HuH-7.5 (cell line): ENCODE measurements around the gene IRGM.
A peak's percentile ranks its signal among the peaks of the same experiment; 100 is the strongest.
"Not testable (repeated sequence)": the region's sequence is repeated elsewhere in the genome, so short reads cannot be mapped to it uniquely, and the experiment has no call there.

Experiments
- DNase-seq: peaks from one replicate; pipeline ENCODE4 v3.0.0; 2011; ENCODE audit warnings: low spot score

The IRGM gene, protein sequence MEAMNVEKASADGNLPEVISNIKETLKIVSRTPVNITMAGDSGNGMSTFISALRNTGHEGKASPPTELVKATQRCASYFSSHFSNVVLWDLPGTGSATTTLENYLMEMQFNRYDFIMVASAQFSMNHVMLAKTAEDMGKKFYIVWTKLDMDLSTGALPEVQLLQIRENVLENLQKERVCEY

DNA sequence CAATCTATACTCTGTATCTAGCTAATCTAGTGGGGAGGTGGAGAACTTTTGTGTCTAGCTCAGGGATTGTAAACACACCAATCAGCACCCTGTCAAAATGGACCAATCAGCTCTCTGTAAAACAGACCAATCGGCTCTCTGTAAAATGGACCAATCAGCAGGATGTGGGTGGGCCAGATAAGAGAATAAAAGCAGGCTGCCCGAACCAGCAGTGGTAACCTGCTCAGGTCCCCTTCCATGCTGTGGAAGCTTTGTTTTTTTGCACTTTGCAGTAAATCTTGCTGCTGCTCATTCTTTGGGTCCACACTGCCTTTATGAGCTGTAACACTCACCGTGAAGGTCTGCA, at the start of gene IRGM:
TSS of gene IRGM (plus strand) at position 214 of the 346 bp plus-strand sequence. CDS start 1,603 bp downstream, outside the sequence.
- not testable (repeated sequence) for DNase-seq

DNA sequence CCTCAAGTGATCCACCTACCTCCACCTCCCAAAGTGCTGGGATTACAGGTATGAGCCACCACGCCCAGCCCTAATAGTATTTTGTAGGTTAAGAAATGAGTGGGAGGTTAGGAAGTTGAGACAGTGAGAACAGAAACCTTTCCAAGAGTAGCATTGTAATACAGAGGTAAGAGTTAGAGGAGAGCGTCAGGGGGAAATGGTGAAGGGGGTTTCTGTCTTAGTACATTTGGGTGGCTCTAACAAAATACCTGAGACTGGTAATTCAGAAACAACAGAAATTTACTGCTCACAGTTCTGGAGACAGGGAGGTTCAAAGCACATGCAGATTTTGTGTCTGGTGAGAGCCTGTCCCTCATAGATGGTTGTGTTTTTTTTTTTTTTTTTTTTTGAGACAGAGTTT, 48.9 kb upstream of the IRGM start:
- DNase-seq: no peak

DNA sequence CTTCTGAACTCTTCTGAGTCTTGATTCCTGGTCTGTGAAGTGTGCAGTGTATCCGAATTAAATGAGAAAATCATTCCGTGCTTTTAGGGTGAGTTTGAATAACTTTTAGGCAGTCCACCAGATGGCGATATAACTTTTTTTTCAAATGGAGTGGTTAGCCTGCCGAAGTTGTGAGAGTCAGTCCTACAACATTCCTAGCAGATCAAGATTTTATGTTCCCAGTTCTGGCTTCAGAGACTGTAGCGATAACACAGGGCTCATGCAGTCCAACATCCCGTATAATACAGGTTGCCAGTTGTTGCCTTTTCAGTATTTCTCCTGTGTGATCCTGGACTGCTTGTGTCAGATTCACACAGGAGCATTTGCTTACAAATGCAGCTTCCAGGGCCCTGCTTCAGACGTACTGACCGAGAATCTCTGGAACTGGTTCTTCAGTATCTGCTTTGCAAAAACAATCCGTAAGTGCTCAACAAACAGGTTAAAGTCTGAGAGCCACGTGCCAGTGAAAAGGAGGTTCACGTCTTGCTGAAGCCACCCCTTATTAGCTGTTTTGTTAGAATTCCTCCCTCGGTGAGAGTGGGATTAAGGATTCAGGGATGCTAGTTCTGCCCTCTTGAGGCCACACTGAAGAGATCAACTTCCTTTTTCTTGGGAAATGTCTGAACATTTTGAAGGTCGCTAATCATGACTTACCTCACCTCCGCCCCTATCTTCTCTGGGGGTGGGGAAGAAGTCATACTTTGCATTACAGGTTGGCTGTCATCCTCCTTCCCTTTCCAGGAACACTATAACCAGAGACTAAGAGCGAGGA, 45.0 kb upstream of the IRGM start:
- DNase-seq: peak; percentile 30

DNA sequence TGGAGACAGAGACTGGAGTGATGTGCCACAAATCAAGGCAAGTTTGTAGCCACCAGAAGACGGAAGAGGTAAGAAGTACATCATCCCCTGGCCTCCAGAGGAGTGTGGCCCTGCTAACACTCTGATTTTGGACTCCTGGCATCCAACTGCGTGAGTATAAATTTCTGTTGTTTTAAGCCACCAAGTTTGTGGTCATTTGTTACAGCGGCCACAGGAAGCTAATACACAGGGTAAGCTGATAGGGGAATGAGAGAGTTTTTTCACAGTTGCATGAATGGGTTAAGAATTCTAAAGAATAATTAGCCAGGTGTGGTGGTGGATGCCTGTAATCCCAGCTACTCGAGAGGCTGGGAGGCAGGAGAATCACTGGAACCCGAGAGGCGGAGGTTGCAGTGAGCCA, 41.9 kb upstream of the IRGM start:
- DNase-seq: no peak

DNA sequence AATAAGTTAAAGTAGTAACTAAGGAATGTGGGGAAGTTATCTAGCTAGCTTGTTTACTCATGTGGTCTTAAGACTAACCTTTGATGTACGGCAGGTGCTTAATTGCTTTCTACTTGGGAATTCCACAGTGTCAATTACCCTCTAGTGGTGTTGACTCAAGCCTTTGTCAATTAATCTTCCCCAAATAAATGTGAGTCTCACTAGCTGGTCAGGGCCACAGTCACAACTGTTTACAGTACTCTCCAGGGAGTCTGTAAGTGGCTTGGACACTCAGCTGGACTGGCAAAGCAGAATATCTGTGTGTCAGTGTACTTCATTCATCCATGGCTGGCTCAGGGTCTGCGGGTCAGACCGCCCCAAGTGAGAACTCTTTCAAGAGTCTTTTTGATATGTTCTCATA, 37.0 kb upstream of the IRGM start:
- DNase-seq: no peak

DNA sequence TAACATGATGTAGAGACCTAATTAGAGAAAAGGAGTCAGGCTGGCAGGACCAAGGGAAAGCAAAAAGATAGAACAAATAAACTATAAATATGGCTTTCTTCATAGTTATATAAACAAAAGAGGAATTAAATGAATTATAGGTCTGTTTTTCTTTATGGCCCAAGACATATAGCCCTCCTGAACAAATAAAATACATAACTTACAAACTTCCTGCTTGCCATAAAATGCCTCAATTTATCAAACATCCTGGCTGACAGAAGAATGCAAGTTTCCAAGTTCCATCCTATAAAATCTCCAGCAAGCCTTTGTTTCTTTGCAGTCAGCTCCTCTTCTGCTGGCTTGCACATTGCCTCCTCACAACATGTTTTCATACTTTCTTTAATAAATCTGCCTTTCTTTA, 31.3 kb upstream of the IRGM start:
- DNase-seq: no peak

DNA sequence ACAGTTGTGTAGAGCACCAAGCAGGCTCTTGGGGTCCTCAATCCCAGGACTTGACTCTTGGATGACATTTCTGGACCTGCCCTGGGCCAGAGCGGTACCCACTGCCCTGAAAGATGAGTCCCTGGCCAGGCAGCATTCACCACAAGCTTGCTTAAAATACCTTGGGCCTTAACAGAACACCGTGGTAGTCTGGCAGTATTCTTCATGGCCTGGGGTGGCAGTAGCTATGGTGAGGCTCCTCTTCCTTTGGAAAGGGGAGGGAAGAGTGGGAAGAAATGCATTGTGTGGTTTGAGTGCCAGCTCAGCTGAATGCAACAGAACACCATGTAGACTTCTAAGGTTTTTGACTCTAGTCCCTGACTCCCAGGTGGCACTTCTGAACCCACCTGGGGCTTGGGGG, 29.4 kb upstream of the IRGM start:
- DNase-seq: no peak

DNA sequence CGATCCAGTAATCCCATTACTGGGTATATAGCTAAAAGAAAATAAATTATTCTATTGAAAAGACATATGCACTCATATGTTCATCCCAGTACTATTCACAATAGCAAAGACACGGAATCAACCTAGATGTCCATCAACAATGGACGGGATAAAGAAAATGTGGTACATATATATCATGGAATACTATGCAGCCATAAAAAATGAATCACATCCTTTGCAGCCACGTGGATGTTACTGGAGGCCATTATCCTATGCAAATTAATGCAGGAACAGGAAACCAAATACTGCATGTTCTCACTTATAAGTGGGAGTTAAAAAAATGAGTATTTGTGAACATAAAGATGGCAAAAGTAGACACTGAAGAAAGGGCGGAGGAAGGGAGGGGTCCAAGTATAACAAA, 16.6 kb upstream of the IRGM start:
- no peak for DNase-seq

DNA sequence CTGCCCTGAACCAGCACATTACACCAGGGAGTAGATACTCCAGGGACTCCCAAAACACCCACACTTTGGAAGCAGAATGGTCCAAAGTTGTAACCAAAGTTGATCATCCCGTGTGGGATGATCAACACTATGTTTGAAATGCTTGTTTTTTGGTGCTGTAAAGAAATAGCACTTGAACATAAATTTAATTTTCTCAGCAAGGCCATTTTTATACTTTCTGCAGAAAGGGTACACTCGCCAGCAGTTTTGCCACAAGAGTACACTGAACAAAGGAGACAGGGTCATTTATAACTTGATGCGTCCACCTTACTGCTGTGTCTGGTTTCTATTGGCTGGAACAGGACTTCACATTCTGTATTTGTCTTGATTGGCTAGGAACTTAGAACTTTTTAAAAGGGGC, 14.5 kb upstream of the IRGM start:
- DNase-seq: not testable (repeated sequence)

DNA sequence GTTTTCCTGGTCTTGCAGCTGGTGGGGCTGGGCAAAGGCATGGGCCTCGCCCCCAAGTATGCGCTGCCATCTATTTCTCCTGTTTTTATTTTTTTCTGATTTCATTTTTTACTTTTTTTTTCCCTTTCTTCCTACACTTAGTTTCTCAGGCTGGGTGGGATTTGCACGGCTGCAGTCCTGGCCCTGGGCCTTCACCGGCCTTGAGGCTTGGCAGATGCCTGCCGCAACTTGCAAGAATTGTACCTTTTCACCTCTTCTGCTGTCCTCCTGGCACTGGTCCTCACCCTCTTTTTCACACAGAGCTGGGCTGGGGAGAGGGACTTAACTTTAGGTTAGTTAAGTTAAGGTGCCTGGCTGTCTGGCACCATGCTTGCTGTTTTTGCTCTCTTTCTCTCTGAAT, 10.3 kb upstream of the IRGM start:
- DNase-seq: no peak

DNA sequence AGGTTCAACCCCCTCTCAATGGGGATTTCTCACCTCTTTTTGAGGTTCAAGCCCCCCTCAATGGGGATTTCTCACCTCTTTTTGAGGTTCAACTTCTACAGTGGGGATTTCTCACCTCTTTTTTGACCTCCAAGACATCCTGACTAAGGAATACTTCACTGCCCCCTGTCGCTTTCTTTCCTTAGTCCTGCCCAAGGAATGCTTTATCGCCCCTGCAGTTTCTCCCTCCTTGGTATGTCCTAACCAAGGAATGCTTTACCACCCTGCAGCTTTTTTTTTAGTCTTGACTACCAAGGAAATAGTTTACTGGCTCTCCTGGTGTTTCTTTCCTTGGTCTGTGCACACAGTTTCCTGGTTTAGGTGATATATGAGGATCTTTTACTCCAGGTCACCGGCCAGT, 9.6 kb upstream of the IRGM start:
- DNase-seq: no peak

DNA sequence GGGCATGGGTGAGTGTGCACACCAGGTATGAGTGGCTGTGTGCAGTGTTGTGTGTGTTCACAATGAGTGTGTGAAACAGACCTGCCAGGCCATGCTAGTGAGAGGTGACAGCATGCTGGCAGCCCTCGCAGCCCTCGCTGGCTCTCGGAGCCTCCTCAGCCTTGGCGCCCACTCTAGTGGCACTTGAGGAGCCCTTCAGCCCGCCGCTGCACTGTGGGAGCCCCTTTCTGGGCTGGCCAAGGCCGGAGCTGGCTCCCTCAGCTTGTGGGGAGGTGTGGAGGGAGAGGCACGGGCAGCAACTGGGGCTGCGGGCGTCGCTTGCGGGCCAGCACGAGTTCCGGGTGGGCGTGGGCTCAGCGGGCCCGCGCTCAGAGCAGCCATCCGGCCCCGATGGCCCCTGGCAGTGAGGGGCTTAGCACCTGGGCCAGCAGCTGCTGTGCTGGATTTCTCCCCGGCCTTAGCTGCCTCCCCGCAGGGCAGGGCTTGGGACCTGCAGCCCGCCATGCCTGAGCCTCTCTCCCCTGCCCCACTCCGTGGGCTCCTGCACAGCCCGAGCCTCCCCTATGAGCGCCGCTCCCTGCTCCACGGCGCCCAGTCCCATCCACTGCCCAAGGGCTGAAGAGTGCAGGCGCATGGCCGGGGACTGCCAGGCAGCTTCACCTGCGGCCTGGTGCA, 999 bp upstream of the IRGM start:
- DNase-seq: not testable (repeated sequence)

DNA sequence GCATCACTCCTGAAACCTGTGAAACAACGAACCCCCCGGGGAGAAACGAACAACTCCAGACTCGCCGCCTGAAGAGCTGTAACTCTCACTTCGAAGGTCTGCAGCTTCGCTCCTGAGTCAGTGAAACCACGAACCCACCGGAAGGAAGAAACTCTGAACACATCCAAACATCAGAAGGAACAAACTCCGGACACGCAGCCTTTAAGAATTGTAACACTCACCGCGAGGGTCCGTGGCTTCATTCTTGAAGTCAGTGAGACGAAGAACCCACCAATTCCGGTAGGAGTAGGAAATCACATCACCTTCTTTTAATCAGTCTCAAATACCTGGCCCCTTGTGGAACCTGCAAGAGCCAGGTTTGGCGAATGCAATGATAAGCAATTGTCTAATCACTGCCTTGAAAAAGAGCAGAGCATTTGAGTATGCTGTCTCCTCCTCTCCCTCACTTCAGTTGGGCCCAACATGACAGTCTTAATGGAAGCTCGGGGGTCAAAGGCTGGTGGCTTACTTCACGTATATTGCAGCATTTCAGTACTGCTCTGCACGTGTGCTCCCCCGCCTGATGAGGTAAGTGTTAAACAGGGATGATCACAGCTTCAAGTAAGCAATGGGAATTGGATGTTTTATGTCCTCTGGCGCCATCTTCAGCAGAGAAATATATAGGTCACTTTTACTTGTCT, 473 bp downstream of the IRGM start:
- peak; percentile 43 for DNase-seq

DNA sequence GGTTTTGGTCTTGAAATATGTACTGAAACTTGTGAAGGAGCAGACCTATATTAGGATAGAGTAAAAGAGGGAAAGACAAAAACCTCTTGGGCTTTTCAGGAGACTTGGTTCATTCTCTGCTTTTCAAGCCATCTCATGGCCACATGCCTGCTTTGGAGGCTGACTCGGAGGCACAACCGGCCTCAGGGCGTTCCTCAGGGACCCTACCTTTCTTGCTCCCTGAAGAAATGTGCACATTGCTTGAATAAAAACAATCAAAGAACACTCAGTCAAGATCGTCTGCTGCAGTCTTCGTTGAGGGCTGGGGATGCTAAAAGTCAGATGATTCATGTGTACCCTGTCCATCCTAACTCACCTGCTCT, 994 bp downstream of the IRGM start:
- DNase-seq: no peak

DNA sequence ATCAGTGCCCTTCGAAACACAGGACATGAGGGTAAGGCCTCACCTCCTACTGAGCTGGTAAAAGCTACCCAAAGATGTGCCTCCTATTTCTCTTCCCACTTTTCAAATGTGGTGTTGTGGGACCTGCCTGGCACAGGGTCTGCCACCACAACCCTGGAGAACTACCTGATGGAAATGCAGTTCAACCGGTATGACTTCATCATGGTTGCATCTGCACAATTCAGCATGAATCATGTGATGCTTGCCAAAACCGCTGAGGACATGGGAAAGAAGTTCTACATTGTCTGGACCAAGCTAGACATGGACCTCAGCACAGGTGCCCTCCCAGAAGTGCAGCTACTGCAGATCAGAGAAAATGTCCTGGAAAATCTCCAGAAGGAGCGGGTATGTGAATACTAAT, 1.9 kb downstream of the IRGM start:
- DNase-seq: no peak

DNA sequence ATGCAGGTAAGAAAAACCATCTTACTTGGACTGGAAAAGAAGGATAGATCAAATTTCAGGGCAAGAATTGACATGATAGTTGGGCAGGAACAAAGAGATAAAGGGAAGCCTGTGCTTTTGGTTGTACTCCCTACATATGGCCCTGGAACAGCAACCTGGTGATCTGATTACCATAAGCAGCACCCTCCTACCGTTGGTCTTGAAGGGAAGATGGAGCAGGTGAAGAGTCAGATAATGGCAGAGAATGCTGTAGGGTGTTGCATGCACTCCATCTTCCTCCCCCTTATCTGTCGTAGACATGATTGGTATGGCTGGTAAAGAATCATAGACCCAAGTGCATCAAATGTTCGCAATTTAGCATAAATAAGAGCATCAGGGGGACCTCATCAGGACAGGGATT, 4.7 kb downstream of the IRGM start:
- DNase-seq: no peak

DNA sequence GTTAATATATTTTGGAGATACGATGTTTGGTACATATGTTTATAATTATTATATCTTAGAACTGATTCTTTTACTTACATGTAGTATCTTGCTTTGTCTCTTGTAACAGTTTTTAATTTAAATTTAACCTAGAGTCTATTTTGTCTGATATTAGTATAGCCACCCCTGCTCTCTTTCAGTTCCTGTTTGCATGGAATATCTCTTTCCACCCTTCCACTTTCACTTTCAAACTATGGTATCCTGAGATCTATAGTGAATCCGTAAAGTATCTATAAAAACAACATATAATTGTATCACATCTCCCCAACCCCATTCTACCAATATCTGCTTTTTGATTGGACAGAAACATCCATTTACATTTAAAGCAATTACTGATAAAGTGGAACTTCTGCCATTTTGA, 7.2 kb downstream of the IRGM start:
- DNase-seq: no peak

DNA sequence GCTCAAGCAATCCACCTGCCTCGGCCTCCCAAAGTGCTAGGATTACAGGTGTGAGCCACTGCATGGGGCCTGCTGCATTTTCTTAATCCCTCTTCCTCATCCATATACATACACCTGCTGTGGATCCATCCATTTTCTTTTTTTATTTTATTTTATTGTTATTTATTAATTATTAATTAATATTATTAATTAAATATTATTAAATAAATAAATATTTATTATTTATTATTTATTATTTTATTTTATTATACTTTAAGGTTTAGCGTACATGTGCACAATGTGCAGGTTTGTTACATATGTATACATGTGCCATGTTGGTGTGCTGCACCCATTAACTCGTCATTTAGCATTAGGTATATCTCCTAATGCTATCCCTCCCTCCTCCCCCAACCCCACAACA, 10.4 kb downstream of the IRGM start:
- DNase-seq: not testable (repeated sequence)

DNA sequence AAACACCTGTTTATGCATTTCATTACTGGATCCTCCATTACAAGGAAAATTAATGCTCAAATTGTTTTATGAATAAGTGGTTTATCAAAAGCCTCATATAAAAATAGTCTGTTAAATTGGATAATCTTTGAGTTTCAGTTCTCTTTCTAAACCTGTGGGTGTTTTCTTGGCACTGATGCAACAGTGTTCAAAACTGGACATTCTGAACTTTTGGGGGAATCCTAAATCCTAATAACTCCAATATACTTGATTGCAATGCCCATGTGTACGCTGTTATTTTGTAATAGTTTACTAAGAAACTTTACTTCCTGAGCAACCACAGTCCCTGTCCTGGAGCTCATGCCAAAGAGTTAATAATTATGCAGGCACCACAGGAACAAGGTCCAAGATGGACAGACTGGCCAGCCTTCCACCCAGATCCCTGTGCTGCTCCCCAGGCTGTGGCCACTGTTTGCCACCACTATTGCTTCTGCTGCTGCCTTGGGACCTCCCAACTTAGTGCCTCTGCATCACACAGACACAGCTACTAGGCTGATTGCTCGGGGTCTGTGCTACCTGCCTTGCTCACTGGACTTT, 14.0 kb downstream of the IRGM start:
- no peak for DNase-seq

DNA sequence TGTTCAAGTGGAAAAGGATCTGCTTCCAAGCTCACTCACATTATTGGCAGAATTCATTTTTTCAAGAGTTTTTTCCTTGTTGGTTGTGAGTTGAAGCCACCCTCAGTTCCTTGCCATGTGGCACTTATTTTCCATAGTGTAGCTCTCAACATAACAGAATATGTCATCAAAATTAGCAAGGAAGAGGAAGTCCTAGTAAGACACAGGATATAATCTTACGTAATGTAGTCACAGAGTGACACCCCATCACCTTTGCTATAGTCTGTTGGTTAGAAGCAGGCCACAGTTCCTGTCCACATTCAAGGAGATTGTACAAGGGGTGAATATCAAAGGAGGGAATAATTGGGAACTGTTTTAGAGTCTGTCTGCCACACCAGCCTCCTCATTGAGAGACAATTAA, 15.7 kb downstream of the IRGM start:
- no peak for DNase-seq

DNA sequence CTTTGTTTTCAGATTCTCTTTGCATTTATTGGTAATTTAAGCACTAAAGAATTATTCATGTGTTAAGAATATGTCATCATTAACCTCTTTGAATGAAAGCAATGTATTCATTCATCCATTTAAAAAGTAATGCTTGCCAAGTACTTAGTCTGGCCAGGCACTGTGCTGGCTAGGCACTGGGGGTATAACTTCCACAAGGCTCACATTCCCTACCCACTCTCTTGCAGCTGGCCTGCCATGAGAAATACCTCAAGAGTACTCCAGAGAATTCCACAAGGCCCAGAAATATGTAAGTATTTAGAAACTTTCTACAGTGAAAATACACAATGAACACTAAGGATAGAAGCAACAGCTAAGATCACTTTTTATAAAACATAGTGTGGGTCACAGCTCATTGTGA, 33.0 kb downstream of the IRGM start:
- DNase-seq: no peak
